Measurements from ENCODE around the gene GPX1.
A peak's percentile ranks its signal among the peaks of the same experiment; 100 is the strongest.
"Not testable (repeated sequence)": the region's sequence is repeated elsewhere in the genome, so short reads cannot be mapped to it uniquely, and the experiment has no call there.

Gene GPX1

DNA sequence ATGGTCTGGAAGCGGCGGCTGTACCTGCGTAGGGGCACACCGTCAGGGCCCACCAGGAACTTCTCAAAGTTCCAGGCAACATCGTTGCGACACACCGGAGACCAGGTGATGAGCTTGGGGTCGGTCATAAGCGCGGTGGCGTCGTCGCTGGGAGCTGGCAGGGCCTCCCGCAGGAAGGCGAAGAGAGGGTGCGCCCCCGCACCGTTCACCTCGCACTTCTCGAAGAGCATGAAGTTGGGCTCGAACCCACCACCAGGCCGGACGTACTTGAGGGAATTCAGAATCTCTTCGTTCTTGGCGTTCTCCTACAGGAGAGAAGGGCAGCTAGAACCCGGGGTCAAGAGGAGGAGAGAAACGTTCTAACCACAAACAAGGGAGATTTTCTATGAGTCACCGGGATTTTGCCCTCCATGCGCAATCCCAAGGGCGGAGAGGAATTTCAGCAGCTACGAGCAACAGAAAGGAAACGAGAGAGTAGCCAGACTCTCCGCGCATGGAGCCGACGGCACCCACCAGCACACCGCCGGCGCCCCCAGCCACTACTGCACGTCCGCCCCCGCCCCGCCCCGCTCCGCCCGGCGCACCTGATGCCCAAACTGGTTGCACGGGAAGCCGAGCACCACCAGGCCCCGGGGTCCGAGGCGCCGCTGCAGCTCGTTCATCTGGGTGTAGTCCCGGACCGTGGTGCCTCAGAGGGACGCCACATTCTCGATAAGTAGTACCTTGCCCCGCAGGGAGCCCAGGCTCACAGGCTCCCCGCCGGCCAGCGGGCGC is 523 bp downstream of the GPX1 start:
- not testable (repeated sequence) for DNase-seq (ENCODE audit: low read depth, low spot score)

DNA sequence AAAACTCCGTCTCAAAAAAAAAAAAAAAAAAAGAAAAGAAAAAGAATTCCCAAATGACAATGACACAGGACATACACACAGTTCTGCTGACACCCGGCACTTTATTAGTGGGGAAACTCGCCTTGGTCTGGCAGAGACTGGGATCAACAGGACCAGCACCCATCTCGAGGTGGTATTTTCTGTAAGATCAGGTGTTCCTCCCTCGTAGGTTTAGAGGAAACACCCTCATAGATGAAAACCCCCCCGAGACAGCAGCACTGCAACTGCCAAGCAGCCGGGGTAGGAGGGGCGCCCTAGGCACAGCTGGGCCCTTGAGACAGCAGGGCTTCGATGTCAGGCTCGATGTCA is 1.1 kb downstream of the GPX1 start:
- not testable (repeated sequence) for DNase-seq (ENCODE audit: low read depth, low spot score)

- DNase-seq (ENCODE audit: low read depth, low spot score), result no peak
Observed at GRCh38 chr3:49352890-49353421, 5.2 kb downstream of the GPX1 start.

DNA sequence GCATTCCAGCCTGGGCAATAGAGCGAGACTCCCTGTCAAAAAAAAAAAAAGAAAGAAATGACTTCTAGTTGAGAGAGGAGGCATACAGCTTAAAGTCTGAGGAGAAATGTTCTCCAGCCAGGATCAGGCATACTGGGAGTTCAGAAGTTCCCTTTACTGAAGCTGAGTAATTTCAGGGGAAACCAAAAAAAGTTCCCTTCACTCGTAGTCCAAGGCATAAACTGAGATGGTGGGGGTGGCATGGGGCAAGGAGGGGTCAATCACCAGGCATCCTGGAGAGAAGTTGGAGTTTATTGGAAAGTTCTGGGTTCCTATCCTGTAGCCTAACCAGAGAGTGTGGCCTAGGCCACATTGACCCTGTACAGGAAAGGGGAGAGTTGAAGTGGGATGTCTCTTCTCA is 5.9 kb downstream of the GPX1 start:
- no peak for DNase-seq (ENCODE audit: low read depth, low spot score)

DNA sequence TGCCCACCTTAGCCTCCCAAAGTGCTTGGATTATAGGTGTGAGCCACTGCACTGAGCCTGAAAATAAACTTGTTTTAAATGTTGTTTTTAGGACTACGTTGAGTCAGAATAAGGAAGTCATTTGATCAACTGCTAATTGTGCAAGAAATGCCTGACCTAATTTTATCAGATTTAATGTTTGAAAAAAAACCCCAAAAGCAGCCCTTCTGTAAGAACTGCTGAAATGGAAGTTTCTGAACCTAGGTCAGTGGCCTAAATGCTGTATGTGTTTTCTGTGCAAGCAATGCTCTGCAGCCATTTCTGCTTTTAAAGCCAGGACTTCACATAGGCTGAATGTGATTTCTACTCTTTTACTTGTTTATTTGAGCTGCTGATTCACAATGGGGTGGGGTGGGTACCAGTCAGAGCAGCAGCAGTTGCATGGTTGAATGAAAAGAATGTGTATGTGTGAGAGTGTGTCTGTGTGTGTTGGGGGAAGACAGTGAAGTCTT is 6.6 kb downstream of the GPX1 start:
- DNase-seq (ENCODE audit: low read depth, low spot score), result no peak

GRCh38 chr3:49349348-49350114 is 8.6 kb downstream of the GPX1 start:
- DNase-seq (ENCODE audit: low read depth, low spot score), result no peak

GRCh38 chr3:49348361-49348760 is 9.8 kb downstream of the GPX1 start:
- not testable (repeated sequence) for DNase-seq (ENCODE audit: low read depth, low spot score)

DNA sequence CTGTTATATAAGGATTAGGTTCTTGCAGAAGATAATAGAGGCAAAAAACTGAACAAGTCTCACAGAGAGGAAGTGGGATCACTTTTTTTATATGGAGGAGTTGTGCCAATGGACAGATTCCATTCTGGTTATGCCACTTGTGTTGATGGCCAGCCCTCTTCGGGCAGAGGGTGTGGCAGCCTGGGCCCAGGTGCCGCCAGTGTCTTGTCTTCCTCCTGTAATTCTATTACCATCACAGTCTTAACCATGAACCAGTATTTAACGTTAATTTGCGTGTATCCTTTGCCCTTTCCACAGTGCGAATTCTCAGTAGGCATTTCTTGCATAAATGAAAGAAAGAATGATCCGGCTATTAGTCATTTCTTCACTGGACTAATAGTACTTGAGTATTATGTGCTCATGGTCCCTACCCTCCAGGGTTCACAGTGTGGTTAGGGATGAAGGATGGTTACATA is 11.3 kb downstream of the GPX1 start:
- no peak for DNase-seq (ENCODE audit: low read depth, low spot score)

GRCh38 chr3:49343163-49343562 is 15.0 kb downstream of the GPX1 start:
- DNase-seq (ENCODE audit: low read depth, low spot score), result no peak

- DNase-seq (ENCODE audit: low read depth, low spot score), result no peak
Observed at GRCh38 chr3:49341996-49342395, 16.2 kb downstream of the GPX1 start.

DNA sequence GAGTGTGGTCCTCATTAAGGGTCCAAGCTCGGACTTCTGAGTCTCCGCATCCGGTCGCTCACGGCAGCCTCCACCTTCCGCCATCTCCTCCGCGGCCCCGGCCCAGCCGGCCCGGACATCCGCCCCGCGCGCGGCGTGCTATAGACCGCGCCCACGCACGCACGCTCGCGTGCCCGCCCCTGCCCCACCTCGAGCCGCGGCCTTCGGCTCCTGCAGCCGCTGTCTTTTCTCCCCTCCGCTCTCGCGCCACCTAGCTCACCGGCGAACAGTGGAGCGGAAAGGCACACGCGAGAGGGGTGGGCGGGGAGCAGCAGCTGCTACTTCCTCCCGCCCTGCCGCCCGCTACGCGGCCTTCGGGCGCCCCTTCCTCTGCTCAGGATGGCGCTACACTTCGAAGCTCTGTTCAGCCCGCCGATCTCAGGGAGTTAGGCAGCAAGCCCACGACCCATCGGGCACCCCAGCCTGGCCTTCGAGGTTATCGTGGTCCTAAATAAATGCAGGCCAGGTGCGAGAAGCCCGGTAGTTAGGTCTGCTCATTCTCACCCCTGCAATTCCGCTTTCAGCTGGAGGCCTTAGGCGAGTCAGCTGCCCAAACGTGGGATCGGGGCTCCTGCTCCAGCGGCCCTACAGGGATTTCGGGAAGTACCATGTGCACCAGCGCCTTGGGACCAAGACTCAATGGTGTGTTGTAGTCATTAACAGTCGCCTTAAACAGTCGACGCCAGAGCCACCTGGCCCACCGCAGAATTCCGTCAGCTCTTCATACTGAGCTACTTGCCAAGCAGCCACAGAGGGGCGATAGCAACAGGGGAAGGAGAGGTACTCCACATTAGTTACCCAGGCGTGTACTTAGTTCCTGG is 18.0 kb downstream of the GPX1 start, which contains the start of gene USP4:
TSS of gene USP4 (minus strand) at position 113 of the 860 bp plus-strand sequence. CDS start at position 84, 29 bp downstream.
- DNase-seq (ENCODE audit: low read depth, low spot score), result peak; percentile 65

GRCh38 chr3:49339581-49339940 is 18.6 kb downstream of the GPX1 start:
- peak; percentile 23 for DNase-seq (ENCODE audit: low read depth, low spot score)

- DNase-seq (ENCODE audit: low read depth, low spot score), result no peak
Observed at GRCh38 chr3:49333916-49334633, 24.1 kb downstream of the GPX1 start.

- no peak for DNase-seq (ENCODE audit: low read depth, low spot score)
Observed at GRCh38 chr3:49333091-49333490, 25.1 kb downstream of the GPX1 start.

DNA sequence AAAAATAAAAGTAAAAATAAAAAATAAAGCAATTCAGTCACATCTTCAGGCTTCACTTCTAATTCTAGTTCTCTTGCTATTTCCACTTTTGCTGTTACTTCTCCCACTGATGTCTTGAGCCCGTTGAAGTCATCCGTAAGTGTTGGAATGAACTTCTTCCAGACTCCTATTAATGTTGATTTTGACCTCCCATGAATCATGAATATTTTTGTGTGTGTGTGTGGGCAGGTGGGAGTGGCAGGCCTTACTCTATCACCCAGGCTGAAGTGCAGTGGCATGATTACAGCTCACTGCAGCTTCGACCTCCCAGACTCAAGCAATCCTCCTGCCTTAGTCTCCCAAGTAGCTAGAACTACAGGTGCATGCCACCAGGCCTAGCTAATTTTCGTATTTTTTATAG is 29.0 kb downstream of the GPX1 start:
- DNase-seq (ENCODE audit: low read depth, low spot score), result no peak

- DNase-seq (ENCODE audit: low read depth, low spot score), result not testable (repeated sequence)
Observed at GRCh38 chr3:49328350-49328749, 29.8 kb downstream of the GPX1 start.

DNA sequence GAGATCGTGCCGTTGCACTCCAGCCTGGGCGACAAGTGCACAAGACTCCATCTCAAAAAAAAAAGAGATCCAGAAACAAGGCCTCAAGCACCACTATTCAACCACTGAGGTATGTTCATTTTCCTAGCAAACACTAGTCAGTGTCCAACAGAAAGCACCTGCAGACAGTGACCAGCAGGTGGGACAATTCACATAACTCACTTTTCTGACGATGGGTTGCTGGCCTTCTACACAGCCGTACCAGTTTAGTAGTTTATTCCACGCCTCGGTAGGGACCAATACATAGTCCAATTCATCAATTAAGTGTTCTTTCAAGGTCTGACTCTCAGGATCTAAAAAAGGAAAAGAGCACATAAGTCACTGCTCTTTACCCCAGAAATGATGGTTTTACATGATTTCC is 30.7 kb downstream of the GPX1 start:
- DNase-seq (ENCODE audit: low read depth, low spot score), result no peak

- DNase-seq (ENCODE audit: low read depth, low spot score), result no peak
Observed at GRCh38 chr3:49324768-49325167, 33.4 kb downstream of the GPX1 start.

- no peak for DNase-seq (ENCODE audit: low read depth, low spot score)
Observed at GRCh38 chr3:49316696-49317457, 41.3 kb downstream of the GPX1 start.

Data from iPS DF 19.7 (cell line).